ENCODE measurements around the gene FBXL15. TPM values are rescaled to one million over a fixed set of nuclear protein-coding genes. Genes with fewer than 3 reads are reported as not detected.

Gene FBXL15
- total and polyA plus RNA-seq, 2 of the 13 experiments (the other 11 are each of a cell fraction or from before 2014, with no cell fraction given) = 4.3 to 8.3 TPM

GRCh38 chr10:102375867-102376266 is 44.8 kb upstream of the FBXL15 start:
- no peak for DNase-seq (ENCODE audit: low spot score)
- Histone ChIP-seq H4K20me1 (ENCODE audit: insufficient read depth, low read length) (0 out of 2 replicates have a peak, but pooled peaks cover 2% of the 10 kb centered on the region), H3K9me3 (ENCODE audit: low read length) (no peaks in the 10 kb centered on the region), H3K4me2 (ENCODE audit: low read depth, low read length) (no peak overlapping the region), H3K27me3 (ENCODE audit: control insufficient read depth in 1 of 2, insufficient read depth in 2 of 2, low read length in 2 of 2) (no peaks in the 10 kb centered on the region), H3K36me3 (replicated peaks in 1 of 2; ENCODE audit: control insufficient read depth in 1 of 2, insufficient read depth in 2 of 2, low read length in 2 of 2) (peaks cover 22 to 68% of the 10 kb centered on the region in 2 experiments), H2AFZ (ENCODE audit: low read length) (no peak overlapping the region), H3K27ac (ENCODE audit: extremely low read length, insufficient read depth, low read length) (no peak overlapping the region), H3K4me3 (replicated peaks in 1 of 3; ENCODE audit: insufficient read depth in 1 of 3, low read depth in 2 of 3, low read length in 3 of 3) (no peak overlapping the region), H3K9ac (ENCODE audit: insufficient read depth, low read depth, low read length) (no peak overlapping the region), H3K79me2 (ENCODE audit: insufficient read depth, low read length) (no peaks in the 10 kb centered on the region), H3K4me1 (ENCODE audit: insufficient read depth, low read length) (no peaks in the 10 kb centered on the region)
- no peak; the same call in 2 of the 3 replicates for ATAC-seq
- FAIRE-seq = no peak
- intact Hi-C loops (cut with micrococcal nuclease; ENCODE audit: unreplicated experiment) (no loop called here), in situ Hi-C loops (cut with HindIII; ENCODE audit: extremely low pct_ligation_motif_present, low pct_unique_long_range_greater_than_20kb) (no loop called here)
- 100% methylated on average over 2 of the region's 2 CpGs for WGBS (ENCODE audit: low lambda C conversion rate)
- BruUV-seq (replicated peaks) = no TSS peak
- CTCF ChIA-PET (ENCODE audit: low intra/inter-chr PET ratio, low total read pairs) = no interaction called here
- POLR2A ChIA-PET = interaction anchor here (0.5 kb wide), 1 partner anchor 205 kb away, joined by 3 read pairs; no protein-coding TSS in a partner anchor
- TF ChIP-seq NFIB (CRISPR knock-in tag; IDR thresholded peaks at IDR 0.05; ENCODE audit: borderline replicate concordance) = no peak
- no peak for TF ChIP-seq ZNF546 (CRISPR knock-in tag; conservative IDR thresholded peaks at IDR 0.05)
- TF ChIP-seq SRY (CRISPR knock-in tag; IDR thresholded peaks at IDR 0.05) = no peak
- TF ChIP-seq ZSCAN29 (CRISPR knock-in tag; conservative IDR thresholded peaks at IDR 0.05) = no peak
- no peak for TF ChIP-seq SP1 (IDR thresholded peaks at IDR 0.05)
- no peak for TF ChIP-seq SP1 (CRISPR knock-in tag; IDR thresholded peaks at IDR 0.05)
- no peak for TF ChIP-seq NFAT5 (CRISPR knock-in tag; IDR thresholded peaks at IDR 0.05)
- no peak for TF ChIP-seq ZSCAN30 (CRISPR knock-in tag; IDR thresholded peaks at IDR 0.05)
- no peak for TF ChIP-seq ELF3 (CRISPR knock-in tag; IDR thresholded peaks at IDR 0.05)
- no peak for TF ChIP-seq ZNF781 (CRISPR knock-in tag; IDR thresholded peaks at IDR 0.05; ENCODE audit: borderline replicate concordance, not compliant biosample characterization)
- no peak for TF ChIP-seq MTA1 (CRISPR knock-in tag; IDR thresholded peaks at IDR 0.05; ENCODE audit: borderline replicate concordance)
- TF ChIP-seq AKNA (CRISPR knock-in tag; IDR thresholded peaks at IDR 0.05; ENCODE audit: borderline replicate concordance) = no peak
- no peak for TF ChIP-seq ZNF83 (CRISPR knock-in tag; IDR thresholded peaks at IDR 0.05; ENCODE audit: borderline replicate concordance)
- no peak for TF ChIP-seq SALL2 (CRISPR knock-in tag; IDR thresholded peaks at IDR 0.05)

Data from HepG2 (cell line).